Fibroblast of peridontal ligament (primary cell): ENCODE measurements around the gene CDV3.

Experiments
- DNase-seq: peaks from one replicate; pipeline ENCODE4 v3.0.0-alpha.2; 2010; ENCODE audit errors: extremely low read depth

Gene CDV3

DNA sequence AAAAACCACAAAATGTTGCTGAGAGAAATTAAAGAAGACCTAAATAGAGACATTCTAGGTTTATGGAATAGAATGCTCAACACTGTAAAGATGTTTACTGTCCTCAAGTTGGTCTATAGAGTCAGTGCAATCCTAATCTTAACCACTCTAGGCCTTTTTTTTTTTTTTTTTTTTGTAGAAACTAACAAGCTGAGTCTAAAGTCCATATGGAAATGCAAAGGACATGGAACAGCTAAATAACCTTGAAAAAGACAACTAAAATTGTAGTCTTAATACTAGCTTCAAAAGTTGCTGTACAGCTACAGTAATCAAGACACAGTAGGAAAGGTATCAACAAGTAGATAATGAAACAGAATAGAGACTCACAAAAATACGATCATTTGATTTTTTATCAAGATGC lies 32.9 kb downstream of the CDV3 start:
- DNase-seq, result no peak

GRCh38 chr3:133606902-133607301 lies 33.4 kb downstream of the CDV3 start:
- DNase-seq, result no peak

GRCh38 chr3:133607816-133608215 lies 34.3 kb downstream of the CDV3 start:
- no peak for DNase-seq

GRCh38 chr3:133608388-133608787 lies 34.9 kb downstream of the CDV3 start:
- no peak for DNase-seq

GRCh38 chr3:133610031-133610430 lies 36.5 kb downstream of the CDV3 start:
- peak; percentile 71 for DNase-seq

DNA sequence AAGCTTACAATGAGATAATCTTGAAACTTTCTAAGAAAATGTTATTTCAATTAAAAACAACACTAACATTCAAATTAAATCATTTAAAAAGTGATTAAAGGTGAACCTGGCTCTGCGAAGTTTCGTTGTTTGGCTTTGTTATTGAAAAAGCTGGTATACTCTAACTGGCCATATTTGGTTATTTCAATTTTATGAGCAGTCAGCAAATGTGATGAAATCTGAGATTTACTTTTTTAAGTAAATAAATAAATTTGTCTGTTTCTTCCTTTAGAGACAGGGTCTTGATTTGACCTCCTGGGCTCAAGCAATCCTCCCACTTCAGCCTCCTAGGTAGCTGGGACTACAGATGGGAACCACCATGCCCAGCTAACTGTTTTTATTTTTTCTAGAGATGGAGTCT lies 38.0 kb downstream of the CDV3 start:
- no peak for DNase-seq

DNA sequence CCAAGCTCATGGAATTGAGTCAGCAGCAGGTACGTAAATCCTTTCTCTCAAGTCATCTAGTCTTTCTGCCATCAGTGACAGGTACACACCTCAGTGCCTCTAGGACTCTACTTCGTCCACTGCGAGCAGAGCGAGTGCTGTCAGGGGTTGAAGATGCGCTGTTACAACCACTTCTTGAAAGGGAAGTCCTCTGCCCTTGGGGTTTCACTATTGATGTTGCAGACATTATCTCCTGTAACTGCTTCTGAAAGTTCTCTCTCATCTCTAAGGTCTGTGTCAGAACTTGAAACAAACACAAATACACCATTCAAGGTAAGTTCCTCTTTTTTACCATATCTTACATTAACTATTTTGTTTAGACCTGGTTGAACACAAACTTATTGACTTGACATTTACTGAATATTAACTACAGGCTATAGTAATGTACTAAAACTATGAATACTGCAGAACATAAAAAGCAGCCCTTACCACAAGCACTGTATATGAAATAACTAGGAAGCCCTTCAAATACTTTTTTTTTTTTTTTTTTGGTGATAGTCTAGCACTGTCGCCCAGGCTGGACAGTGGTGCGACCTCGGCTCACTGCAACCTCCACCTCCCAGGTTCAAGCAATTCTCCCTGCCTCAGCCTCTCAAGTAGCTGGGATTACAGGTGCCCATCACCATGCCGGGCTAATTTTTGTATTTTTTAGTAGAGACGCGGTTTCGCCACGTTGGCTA lies 46.7 kb downstream of the CDV3 start:
- no peak for DNase-seq

DNA sequence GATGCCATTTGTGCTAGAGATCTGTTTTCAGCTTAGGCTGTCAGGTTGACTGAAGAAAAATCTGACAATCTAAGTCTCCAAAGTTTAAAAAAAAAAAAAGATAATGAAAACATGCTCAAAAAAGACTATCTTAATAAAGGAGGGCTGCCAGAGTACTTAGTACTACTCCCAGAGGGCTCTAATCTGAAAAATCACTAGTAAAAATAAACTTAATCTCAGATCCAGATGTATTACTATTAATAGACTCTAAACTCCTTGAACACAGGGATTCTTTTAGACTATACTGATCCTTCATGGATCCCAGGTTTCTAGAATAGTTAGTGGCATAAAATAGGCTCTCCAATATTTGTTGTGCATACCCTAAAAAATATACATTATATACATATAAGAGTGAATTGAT lies 54.3 kb downstream of the CDV3 start:
- no peak for DNase-seq

GRCh38 chr3:133629146-133629545 lies 55.7 kb downstream of the CDV3 start:
- DNase-seq, result no peak

GRCh38 chr3:133633439-133633838 lies 60.0 kb downstream of the CDV3 start:
- DNase-seq, result no peak
